Daoy (cell line): ENCODE data around the gene ARL5C. TPM values are rescaled to one million over a fixed set of nuclear protein-coding genes. Genes with fewer than 3 reads are reported as not detected.
"Not testable (repeated sequence)": the region's sequence is repeated elsewhere in the genome, so short reads cannot be mapped to it uniquely, and the experiment has no call there.

Source experiments
- DNase-seq: peaks from one replicate; pipeline ENCODE4 v3.0.0-alpha.2; 2015; ENCODE audit warnings: low read depth
- total RNA-seq: library from RNA; depleted of rRNA; stranded (reverse); fragments of >200 nt; shearing (Covaris generic); gene quantifications from 2 replicates; pipeline ENCODE4 v1.2.3, GENCODE V29; 2014

Gene ARL5C
- total RNA-seq, 1 experiment from 2014 or later, result not detected

- no peak for DNase-seq
Observed at GRCh38 chr17:39141915-39142664, 23.9 kb downstream of the ARL5C start.

DNA sequence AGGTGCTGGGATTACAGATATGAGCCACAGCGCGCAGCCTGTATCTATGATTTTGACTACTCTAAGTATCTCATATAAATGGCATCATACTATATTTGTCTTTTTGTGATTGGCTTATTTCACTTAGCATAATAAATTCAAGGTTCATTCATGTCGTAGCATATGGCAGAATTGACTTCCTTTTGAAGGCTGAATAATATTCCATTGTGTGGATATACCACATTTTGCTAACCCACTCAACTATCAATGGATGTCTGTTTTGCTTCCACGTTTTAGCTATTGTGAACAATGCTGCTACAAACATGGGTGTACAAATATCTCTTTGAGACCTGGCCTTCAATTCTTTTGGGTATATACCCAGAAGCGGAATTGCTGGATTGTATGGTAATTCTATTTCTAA lies 24.7 kb downstream of the ARL5C start:
- DNase-seq, result no peak

DNA sequence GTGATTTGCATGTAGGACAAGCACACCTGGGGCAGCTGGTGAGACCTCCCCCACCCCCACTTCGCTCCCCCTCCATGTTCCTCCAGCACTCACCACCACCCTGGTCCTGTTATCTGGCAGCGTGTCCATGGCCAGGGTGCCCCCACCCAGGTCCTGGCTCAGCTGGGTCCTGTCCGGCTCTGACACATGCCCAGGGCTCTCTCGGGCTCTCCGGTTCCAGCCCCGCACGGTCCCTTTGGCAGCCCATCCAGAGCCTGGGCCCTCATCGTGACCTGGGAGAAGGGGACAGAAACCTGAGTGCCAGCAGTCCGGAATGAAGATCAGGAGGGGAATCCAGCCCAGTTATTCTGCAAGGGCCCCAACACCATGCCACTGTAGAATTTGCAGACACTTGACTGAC lies 26.4 kb downstream of the ARL5C start:
- no peak for DNase-seq

GRCh38 chr17:39139161-39139511 lies 26.8 kb downstream of the ARL5C start:
- peak; percentile 83 for DNase-seq

DNA sequence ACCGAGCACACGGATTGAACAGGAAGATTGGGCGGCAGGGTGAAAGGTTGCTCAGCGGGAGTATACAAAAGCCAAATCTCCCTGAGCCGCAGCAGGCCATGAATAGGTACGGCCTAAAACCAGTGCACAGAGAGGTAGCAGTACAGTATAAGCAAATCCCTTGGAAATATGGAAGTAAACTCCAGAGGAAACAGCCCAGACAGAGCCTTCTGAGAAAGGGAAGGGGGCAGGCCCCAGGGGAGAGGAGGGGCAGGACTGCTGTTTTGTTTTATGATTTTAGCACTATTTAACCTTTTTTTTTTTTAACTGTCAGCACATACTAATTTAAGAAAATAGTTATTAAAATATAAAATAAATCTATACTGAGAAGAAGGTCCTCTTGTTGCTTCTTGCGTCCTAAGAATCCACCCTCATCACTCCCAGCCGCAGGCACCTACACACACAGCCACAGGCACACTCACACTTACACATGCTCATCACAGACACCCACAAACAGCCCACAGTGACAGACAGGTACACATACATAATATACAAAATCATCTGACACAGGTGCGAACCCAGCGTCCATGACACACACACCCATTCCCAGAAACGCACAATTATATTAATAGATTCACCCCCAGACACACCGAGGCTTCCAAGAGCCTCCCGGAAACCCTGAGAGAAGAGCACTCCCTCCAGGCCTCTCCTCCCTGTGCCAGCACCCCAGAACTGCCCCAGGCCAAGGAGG lies 27.4 kb downstream of the ARL5C start:
- DNase-seq, result no peak

DNA sequence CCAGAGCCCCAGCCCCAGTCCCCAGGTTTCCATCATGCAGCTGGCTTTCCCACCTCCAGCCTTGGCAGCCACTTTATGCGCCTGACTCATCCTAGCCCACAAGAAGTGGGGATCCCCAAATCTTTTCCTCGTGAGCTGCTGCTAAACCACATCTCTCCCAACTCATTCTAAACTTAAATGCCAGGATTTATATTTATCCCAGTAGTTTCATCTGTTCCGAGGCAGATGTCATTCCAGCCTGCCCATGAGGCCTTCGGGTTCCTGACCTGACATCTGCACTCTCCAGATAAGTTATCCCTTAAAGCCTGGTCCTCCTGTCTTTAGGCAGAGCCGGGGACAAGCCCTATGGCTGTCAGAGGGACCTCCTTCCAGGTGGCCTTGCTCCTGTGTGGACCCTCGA lies 31.1 kb downstream of the ARL5C start:
- no peak for DNase-seq

DNA sequence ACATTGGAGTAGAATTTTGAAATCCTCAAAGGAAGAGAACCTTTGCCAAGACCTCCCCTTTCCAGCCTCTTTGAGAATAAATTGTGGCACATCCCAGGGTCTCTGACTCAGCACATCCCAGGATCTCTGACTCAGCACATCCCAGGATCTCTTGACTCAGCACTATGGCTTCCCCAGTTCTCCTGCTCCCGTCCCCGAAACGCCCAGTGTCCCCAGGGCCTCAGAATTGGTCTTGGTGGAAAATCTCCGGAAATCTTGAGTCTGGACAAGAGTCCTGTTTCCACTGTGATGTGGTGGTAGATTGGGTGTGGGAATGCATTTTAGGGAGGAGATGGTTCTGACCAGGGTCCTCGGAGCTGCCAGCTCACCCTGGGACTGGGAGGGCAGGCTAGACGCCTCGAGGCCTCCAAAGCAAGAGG lies 33.8 kb downstream of the ARL5C start:
- peak; percentile 72 for DNase-seq

DNA sequence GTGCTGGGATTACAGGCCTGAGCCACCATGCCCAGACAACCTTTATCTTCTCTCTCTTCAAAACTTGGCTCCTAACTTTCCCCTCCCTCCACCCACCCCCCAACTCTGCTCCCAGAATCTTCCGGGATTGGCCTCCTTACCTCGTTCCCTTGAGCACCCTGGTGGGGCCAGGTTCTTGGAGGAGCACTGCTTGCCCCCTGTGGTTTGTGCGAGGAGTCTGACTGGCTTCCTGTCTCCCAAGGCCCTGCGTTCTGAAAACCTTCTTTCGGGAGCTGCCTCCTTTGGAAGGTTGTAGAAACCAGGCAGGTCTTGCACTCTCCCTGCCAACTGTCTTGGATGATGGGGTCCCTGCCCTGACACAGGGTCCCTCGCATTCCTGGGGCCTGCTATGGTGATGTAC lies 34.3 kb downstream of the ARL5C start:
- no peak for DNase-seq

- DNase-seq, result no peak
Observed at GRCh38 chr17:39130205-39130604, 35.8 kb downstream of the ARL5C start.

GRCh38 chr17:39129544-39129943 lies 36.4 kb downstream of the ARL5C start:
- DNase-seq, result not testable (repeated sequence)

DNA sequence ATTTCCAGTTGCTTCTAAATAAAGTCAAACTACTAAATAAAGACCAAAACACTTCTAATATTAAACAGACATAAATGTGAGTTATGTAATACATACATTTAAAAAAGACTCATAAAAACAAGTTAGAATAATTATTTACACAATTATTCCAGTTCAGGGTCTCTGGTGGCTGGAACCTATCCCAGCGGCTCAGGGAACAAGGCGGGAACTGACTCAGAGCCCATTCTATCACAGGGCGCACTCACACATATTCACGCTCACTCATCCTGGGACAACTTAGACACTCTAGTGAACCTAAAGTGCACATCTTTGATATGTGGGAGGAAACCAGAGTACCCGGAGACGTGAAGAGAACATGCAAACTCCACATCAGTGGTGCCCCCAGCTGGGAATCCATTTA lies 39.5 kb downstream of the ARL5C start:
- no peak for DNase-seq

DNA sequence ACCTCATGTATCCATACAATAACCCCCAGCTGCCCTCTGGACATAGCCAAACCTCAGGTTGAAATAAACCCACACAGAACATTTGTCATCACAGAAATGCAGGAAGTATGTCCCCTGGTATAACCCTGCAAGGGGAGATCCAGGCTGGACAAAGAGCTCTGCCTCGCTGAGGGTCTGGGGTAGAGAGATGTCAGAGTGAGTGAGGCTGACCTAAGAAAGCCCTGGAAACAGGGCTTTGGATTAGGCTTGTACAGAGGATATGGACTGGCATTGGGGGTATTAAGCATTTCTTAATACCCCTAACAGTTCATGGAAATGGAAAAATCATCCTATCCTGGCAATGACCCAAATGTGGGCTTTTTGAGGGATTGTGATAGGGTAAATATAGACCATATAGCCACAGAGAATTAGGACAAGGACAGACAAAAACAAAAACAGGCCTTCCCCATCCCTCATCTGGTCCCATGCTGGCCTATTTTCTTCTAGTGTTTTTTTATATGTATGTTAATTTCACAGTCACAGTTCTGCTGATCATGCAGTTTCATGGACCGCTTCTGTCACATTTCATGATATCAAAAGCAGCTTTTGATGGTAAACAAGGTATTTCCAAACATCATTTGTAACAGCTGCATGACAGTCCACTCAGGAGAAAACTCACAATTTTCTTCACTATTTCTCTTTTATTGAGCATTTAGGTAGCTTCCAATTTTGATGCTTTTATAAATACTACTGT lies 40.7 kb downstream of the ARL5C start:
- DNase-seq, result no peak

- DNase-seq, result peak; percentile 19
Observed at GRCh38 chr17:39123627-39124026, 42.3 kb downstream of the ARL5C start.

- no peak for DNase-seq
Observed at GRCh38 chr17:39122991-39123390, 43.0 kb downstream of the ARL5C start.

DNA sequence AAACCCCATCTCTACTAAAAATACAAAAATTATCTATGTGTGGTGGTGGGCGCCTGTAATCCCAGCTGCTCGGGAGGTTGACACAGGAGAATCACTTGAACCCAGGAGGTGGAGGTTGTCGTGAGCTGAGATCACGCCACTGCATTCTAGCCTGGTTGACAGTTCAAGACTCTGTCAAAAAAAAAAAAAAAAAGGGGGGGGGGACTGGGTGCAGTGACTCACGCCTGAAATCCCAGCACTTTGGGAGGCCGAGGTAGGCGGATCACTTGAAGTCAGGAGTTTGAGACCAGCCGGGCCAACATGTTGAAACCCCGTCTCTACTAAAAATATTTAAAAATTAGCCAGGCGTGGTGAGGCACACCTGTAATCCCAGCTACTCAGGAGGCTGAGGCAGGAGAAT lies 44.0 kb downstream of the ARL5C start:
- DNase-seq, result not testable (repeated sequence)

DNA sequence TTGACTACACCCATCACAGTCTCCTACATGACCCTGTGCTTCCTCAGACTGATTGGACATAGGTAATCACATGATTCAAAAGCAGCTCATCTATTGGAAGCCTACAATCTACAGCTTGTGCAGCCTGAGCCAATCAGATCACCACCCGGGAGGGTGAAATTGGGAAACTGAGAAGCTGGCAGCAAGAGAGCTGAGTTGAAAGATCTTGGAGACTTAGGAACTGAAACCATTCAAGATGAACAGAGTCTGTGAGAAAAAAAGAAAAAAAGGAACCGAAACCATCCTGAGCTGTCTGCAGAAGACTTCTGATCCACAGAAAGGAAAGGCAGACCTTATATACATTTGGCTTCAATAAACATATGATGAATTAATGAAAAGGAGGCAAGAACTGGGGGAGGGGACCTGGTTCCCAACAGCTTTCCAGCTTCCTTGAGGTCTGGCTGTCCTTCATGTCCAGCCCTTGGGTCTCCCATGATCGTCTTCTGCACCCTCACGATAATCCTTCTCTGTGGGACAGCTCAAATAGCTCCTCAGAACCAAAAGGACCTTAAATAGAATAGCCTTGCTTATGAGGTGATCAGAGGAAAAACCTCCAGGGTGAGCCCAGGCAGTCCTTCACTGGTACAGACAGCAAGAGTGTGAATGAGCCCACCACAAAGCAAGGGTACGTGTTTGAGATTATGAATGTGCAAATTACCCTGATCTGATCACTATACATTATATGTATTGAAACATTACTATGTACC lies 47.1 kb downstream of the ARL5C start:
- no peak for DNase-seq

DNA sequence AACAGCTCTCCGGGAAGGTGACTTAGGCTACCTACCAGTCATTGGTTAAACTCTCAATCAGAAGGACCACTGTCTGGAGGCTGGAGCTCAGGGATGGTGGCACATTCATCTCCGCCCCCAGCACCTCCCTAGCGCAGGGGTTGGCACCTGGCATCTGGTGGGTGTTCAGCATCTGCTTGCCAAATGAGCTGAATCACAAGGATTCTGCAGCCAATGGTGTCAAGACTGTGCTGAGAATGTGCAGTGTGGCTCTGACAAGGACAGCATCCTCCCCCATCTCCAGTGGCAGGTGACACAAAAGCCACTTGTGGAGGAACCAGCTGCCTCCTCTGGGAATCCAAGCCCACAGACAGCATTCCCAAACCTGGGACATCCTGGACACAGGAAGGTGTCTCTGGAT lies 49.7 kb downstream of the ARL5C start:
- no peak for DNase-seq

DNA sequence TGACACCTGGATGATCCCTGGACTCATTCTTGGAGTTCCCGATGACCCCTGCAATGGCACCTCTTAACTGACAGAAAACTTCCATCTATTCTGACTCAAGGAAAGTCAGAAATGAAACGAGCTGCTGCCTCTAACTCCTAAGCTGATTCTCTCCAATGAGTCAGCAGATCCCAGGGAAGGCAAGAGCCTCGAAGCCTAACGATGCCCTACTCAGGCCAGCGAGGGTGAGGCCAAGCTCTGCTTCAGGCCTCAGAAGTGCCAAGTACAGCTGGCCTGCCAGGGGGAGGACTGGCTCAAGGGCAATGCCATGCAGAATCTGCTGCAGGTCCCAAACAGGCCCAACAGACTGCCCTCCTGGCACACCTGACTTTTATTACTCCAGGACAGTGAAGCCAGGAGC lies 50.8 kb downstream of the ARL5C start:
- peak; percentile 13 for DNase-seq

DNA sequence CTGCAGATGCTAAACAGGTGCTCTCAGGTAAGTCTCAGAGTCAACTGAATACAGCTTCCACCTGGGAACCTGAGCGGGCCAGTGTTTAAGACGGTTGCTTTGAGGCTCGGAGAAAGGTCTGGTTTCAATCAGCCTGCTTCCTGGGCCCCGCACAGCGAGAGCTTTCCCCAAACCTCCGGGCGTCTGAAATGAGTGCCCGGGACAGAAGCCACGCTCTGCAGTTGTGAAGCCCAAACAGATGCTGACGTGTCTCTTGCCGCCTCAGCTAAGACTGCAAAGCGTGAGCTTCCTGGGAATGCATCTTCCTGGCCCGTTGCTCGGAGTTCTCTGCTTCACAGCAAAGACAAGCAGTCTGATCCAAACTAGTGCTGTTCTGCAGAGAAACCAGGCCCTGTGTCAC lies 51.2 kb downstream of the ARL5C start:
- no peak for DNase-seq

- no peak for DNase-seq
Observed at GRCh38 chr17:39113871-39114270, 52.1 kb downstream of the ARL5C start.

GRCh38 chr17:39110435-39111136 lies 55.4 kb downstream of the ARL5C start:
- DNase-seq, result no peak
